Mucosa of rectum (tissue), 2 donors: Measurements from ENCODE around the gene SETD2.
A peak's percentile ranks its signal among the peaks of the same experiment; 100 is the strongest.
"Not testable (repeated sequence)": the region's sequence is repeated elsewhere in the genome, so short reads cannot be mapped to it uniquely, and the experiment has no call there.

Experiments
- H3K27ac ChIP-seq, 2 donors: one replicate each; pipeline ENCODE4 v1.7.0; 2013; ENCODE audit warnings: inconsistent platforms in 2 of 2, low read depth in 2 of 2, low read length in 2 of 2
- H3K27me3 ChIP-seq, 2 donors: one replicate each; pipeline ENCODE4 v1.7.0; 2013; ENCODE audit warnings: low read length in 2 of 2; ENCODE audit not compliant: control insufficient read depth in 2 of 2, insufficient read depth in 2 of 2
- H3K36me3 ChIP-seq, 2 donors: one replicate each; pipeline ENCODE4 v1.7.0; 2013; ENCODE audit warnings: low read length in 2 of 2; ENCODE audit not compliant: control insufficient read depth in 2 of 2, insufficient read depth in 2 of 2
- H3K4me1 ChIP-seq, 2 donors: one replicate each; pipeline ENCODE4 v1.7.0; 2013; ENCODE audit warnings: low read length in 2 of 2, mild to moderate bottlenecking in 1 of 2; ENCODE audit not compliant: control insufficient read depth in 2 of 2, insufficient read depth in 2 of 2
- H3K4me3 ChIP-seq, 2 donors: one replicate each; pipeline ENCODE4 v1.7.0; 2013; ENCODE audit warnings: low read length in 2 of 2
- H3K9ac ChIP-seq, 2 donors: one replicate each; pipeline ENCODE4 v1.7.0; 2013; ENCODE audit warnings: low read length in 2 of 2, low read depth in 1 of 2, mild to moderate bottlenecking in 1 of 2
- H3K9me3 ChIP-seq, 2 donors: one replicate each; pipeline ENCODE4 v1.7.0; 2013; ENCODE audit warnings: low read length in 2 of 2; ENCODE audit not compliant: control insufficient read depth in 2 of 2
- donor health status: healthy.
- donor health status: Normal muscosa, but diverticular disease.

The SETD2 gene

GRCh38 chr3:47047069-47047468 is 116.8 kb downstream of the SETD2 start:
- Histone ChIP-seq H3K4me1 (peaks cover 0 to 5% of the 10 kb centered on the region in 2 donors), H3K4me3 (no peak overlapping the region), H3K36me3 (peaks cover 13% of the 10 kb centered on the region in 2 donors), H3K9me3 (no peaks in the 10 kb centered on the region), H3K27me3 (no peaks in the 10 kb centered on the region), H3K9ac (no peak overlapping the region), H3K27ac (no peak overlapping the region)

- H3K4me1 ChIP-seq, result peaks cover 0 to 6% of the 10 kb centered on the region in 2 donors
- no peaks in the 10 kb centered on the region for H3K9me3 ChIP-seq
- H3K27me3 ChIP-seq, result no peaks in the 10 kb centered on the region
- peaks cover 34 to 43% of the 10 kb centered on the region in 2 donors for H3K36me3 ChIP-seq
- no peak overlapping the region for H3K4me3 ChIP-seq
- no peak overlapping the region for H3K9ac ChIP-seq
- no peak overlapping the region for H3K27ac ChIP-seq
Observed at GRCh38 chr3:47042231-47042791, 121.6 kb downstream of the SETD2 start.

GRCh38 chr3:47041114-47041513 is 122.8 kb downstream of the SETD2 start:
- Histone ChIP-seq H3K36me3 (peaks cover 35 to 44% of the 10 kb centered on the region in 2 donors), H3K9ac (no peak overlapping the region), H3K27ac (no peak overlapping the region), H3K27me3 (no peaks in the 10 kb centered on the region), H3K9me3 (no peaks in the 10 kb centered on the region), H3K4me1 (peaks cover 0 to 6% of the 10 kb centered on the region in 2 donors), H3K4me3 (no peak overlapping the region)

GRCh38 chr3:47037302-47037701 is 126.6 kb downstream of the SETD2 start:
- H3K9me3 ChIP-seq, H3K27me3 ChIP-seq, H3K4me3 ChIP-seq, H3K27ac ChIP-seq, H3K9ac ChIP-seq: not testable (repeated sequence)
- peaks cover 41 to 46% of the 10 kb centered on the region in 2 donors for H3K36me3 ChIP-seq
- peaks cover 4 to 22% of the 10 kb centered on the region in 2 donors for H3K4me1 ChIP-seq

- H3K36me3 ChIP-seq, result peaks cover 33 to 35% of the 10 kb centered on the region in 2 donors
Observed at GRCh38 chr3:47036145-47036544, 127.8 kb downstream of the SETD2 start.

GRCh38 chr3:47035645-47036044 is 128.3 kb downstream of the SETD2 start:
- Histone ChIP-seq H3K27me3 (no peaks in the 10 kb centered on the region), H3K4me1 (peaks cover 4 to 18% of the 10 kb centered on the region in 2 donors), H3K36me3 (peaks cover 28 to 30% of the 10 kb centered on the region in 2 donors), H3K9me3 (no peaks in the 10 kb centered on the region), H3K27ac (peak overlapping the region; percentile 12 to 35), H3K4me3 (no peak overlapping the region), H3K9ac (no peak overlapping the region)

More at GRCh38 chr3:47036145-47036544, 127.8 kb downstream of the SETD2 start:
- Histone ChIP-seq H3K4me3 (no peak overlapping the region), H3K27me3 (no peaks in the 10 kb centered on the region), H3K27ac (no peak overlapping the region), H3K9ac (no peak overlapping the region), H3K4me1 (peaks cover 4 to 18% of the 10 kb centered on the region in 2 donors), H3K9me3 (no peaks in the 10 kb centered on the region)

- Histone ChIP-seq H3K9ac (no peak overlapping the region), H3K36me3 (peaks cover 27% of the 10 kb centered on the region in 2 donors), H3K4me1 (peaks cover 4 to 18% of the 10 kb centered on the region in 2 donors), H3K27me3 (no peaks in the 10 kb centered on the region), H3K4me3 (no peak overlapping the region), H3K27ac (peak overlapping the region; percentile 12 to 35), H3K9me3 (no peaks in the 10 kb centered on the region)
Observed at GRCh38 chr3:47034868-47035489, 128.9 kb downstream of the SETD2 start.

- not testable (repeated sequence) for H3K4me3 ChIP-seq, H3K27ac ChIP-seq, H3K9me3 ChIP-seq, H3K9ac ChIP-seq, H3K27me3 ChIP-seq
- Histone ChIP-seq H3K4me1 (peaks cover 4 to 17% of the 10 kb centered on the region in 2 donors), H3K36me3 (peaks cover 18% of the 10 kb centered on the region in 2 donors)
Observed at GRCh38 chr3:47031041-47031440, 132.9 kb downstream of the SETD2 start.

GRCh38 chr3:47028667-47029066 is 135.2 kb downstream of the SETD2 start:
- Histone ChIP-seq H3K9ac (no peak overlapping the region), H3K27me3 (no peaks in the 10 kb centered on the region), H3K27ac (no peak overlapping the region), H3K4me3 (no peak overlapping the region), H3K9me3 (no peaks in the 10 kb centered on the region), H3K36me3 (peaks cover 4 to 5% of the 10 kb centered on the region in 2 donors), H3K4me1 (peaks cover 3 to 4% of the 10 kb centered on the region in 2 donors)

GRCh38 chr3:47028146-47028545 is 135.8 kb downstream of the SETD2 start:
- Histone ChIP-seq H3K27ac (no peak overlapping the region), H3K9me3 (no peaks in the 10 kb centered on the region), H3K4me3 (no peak overlapping the region), H3K36me3 (peaks cover 2 to 5% of the 10 kb centered on the region in 2 donors), H3K9ac (no peak overlapping the region), H3K27me3 (no peaks in the 10 kb centered on the region), H3K4me1 (peaks cover 2% of the 10 kb centered on the region in 2 donors)
